ENCODE results near the gene HMG20A. TPM values are rescaled to one million over a fixed set of nuclear protein-coding genes. Genes with fewer than 3 reads are reported as not detected.

The HMG20A gene
- total and polyA plus RNA-seq, 2 experiments from 2014 or later: 17.8 to 57.8 TPM

DNA sequence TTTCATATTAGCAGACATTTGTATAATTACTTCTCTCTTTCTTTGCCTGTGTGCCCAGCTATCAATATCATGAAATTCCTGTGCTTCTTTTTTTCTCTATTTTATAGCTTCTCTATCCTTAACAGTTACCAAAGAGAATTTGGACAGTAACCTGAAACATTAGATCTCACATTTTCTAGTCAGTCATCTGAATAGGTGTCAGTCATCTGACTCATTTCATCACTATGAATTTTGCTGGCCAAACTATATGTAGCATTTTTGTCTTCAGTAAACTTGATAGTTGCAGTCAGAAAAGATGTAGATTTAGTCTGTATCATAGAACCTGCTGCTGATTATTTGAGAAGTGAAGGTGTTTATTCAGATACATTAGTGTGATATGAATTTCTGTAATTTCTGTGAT is 52.6 kb downstream of the HMG20A start:
- no peaks in the 10 kb centered on the region; the same call in 2 of the 3 replicates for H3K9me3 Mint-ChIP-seq
- peaks cover 38% of the 10 kb centered on the region; the same call in 2 of the 3 replicates for H3K36me3 Mint-ChIP-seq (ENCODE audit: low read depth)
- Histone ChIP-seq H3K36me3 (ENCODE audit: insufficient read depth) (peaks cover 5% of the 10 kb centered on the region; the same call in 1 of the 2 replicates), H4K20me1 (replicated peaks; ENCODE audit: insufficient read depth) (no peaks in the 10 kb centered on the region), H3K27me3 (ENCODE audit: insufficient read depth) (no peaks in the 10 kb centered on the region), H3K27ac (ENCODE audit: low read depth) (no peak overlapping the region), H2AFZ (no peak overlapping the region), H3K9me2 (ENCODE audit: insufficient read depth) (no peaks in the 10 kb centered on the region), H3K79me2 (replicated peaks; ENCODE audit: insufficient read depth) (no peaks in the 10 kb centered on the region; the same call in 1 of the 2 replicates), H3K4me1 (ENCODE audit: insufficient read depth) (peaks cover 33% of the 10 kb centered on the region), H3F3A (replicated peaks; ENCODE audit: low read depth) (no peaks in the 10 kb centered on the region; the same call in 1 of the 2 replicates), H3K4me2 (no peak overlapping the region), H3K4me3 (no peak overlapping the region)
- H3K4me1 Mint-ChIP-seq: peaks cover 48% of the 10 kb centered on the region
- DNase-seq (ENCODE audit: low spot score): no peak
- TF ChIP-seq STAT1 (IDR thresholded peaks at IDR 0.05; ENCODE audit: unreplicated experiment) (no peak), ZNF331 (CRISPR knock-in tag; IDR thresholded peaks at IDR 0.05; ENCODE audit: low read depth) (no peak), REST (IDR thresholded peaks at IDR 0.05; ENCODE audit: unreplicated experiment) (no peak), NANOG (IDR thresholded peaks at IDR 0.05; ENCODE audit: borderline replicate concordance) (no peak), CTCF (conservative IDR thresholded peaks at IDR 0.05; ENCODE audit: low read depth in 2 of 2) (no peak), CREB1 (CRISPR knock-in tag; IDR thresholded peaks at IDR 0.05; ENCODE audit: low read depth) (no peak), ZNF114 (CRISPR knock-in tag; IDR thresholded peaks at IDR 0.05) (no peak), JUNB (IDR thresholded peaks at IDR 0.05; ENCODE audit: unreplicated experiment) (no peak), EZH2phosphoT487 (IDR thresholded peaks at IDR 0.05; ENCODE audit: unreplicated experiment) (no peak), POLR2AphosphoS5 (IDR thresholded peaks at IDR 0.05; ENCODE audit: low read depth) (no peak), EZH2 (IDR thresholded peaks at IDR 0.05; ENCODE audit: low read depth, unreplicated experiment) (no peak)
- TF ChIP-seq, protein P1, sequence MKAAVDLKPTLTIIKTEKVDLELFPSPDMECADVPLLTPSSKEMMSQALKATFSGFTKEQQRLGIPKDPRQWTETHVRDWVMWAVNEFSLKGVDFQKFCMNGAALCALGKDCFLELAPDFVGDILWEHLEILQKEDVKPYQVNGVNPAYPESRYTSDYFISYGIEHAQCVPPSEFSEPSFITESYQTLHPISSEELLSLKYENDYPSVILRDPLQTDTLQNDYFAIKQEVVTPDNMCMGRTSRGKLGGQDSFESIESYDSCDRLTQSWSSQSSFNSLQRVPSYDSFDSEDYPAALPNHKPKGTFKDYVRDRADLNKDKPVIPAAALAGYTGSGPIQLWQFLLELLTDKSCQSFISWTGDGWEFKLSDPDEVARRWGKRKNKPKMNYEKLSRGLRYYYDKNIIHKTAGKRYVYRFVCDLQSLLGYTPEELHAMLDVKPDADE (IDR thresholded peaks at IDR 0.05): no peak
- TF ChIP-seq, protein P2, sequence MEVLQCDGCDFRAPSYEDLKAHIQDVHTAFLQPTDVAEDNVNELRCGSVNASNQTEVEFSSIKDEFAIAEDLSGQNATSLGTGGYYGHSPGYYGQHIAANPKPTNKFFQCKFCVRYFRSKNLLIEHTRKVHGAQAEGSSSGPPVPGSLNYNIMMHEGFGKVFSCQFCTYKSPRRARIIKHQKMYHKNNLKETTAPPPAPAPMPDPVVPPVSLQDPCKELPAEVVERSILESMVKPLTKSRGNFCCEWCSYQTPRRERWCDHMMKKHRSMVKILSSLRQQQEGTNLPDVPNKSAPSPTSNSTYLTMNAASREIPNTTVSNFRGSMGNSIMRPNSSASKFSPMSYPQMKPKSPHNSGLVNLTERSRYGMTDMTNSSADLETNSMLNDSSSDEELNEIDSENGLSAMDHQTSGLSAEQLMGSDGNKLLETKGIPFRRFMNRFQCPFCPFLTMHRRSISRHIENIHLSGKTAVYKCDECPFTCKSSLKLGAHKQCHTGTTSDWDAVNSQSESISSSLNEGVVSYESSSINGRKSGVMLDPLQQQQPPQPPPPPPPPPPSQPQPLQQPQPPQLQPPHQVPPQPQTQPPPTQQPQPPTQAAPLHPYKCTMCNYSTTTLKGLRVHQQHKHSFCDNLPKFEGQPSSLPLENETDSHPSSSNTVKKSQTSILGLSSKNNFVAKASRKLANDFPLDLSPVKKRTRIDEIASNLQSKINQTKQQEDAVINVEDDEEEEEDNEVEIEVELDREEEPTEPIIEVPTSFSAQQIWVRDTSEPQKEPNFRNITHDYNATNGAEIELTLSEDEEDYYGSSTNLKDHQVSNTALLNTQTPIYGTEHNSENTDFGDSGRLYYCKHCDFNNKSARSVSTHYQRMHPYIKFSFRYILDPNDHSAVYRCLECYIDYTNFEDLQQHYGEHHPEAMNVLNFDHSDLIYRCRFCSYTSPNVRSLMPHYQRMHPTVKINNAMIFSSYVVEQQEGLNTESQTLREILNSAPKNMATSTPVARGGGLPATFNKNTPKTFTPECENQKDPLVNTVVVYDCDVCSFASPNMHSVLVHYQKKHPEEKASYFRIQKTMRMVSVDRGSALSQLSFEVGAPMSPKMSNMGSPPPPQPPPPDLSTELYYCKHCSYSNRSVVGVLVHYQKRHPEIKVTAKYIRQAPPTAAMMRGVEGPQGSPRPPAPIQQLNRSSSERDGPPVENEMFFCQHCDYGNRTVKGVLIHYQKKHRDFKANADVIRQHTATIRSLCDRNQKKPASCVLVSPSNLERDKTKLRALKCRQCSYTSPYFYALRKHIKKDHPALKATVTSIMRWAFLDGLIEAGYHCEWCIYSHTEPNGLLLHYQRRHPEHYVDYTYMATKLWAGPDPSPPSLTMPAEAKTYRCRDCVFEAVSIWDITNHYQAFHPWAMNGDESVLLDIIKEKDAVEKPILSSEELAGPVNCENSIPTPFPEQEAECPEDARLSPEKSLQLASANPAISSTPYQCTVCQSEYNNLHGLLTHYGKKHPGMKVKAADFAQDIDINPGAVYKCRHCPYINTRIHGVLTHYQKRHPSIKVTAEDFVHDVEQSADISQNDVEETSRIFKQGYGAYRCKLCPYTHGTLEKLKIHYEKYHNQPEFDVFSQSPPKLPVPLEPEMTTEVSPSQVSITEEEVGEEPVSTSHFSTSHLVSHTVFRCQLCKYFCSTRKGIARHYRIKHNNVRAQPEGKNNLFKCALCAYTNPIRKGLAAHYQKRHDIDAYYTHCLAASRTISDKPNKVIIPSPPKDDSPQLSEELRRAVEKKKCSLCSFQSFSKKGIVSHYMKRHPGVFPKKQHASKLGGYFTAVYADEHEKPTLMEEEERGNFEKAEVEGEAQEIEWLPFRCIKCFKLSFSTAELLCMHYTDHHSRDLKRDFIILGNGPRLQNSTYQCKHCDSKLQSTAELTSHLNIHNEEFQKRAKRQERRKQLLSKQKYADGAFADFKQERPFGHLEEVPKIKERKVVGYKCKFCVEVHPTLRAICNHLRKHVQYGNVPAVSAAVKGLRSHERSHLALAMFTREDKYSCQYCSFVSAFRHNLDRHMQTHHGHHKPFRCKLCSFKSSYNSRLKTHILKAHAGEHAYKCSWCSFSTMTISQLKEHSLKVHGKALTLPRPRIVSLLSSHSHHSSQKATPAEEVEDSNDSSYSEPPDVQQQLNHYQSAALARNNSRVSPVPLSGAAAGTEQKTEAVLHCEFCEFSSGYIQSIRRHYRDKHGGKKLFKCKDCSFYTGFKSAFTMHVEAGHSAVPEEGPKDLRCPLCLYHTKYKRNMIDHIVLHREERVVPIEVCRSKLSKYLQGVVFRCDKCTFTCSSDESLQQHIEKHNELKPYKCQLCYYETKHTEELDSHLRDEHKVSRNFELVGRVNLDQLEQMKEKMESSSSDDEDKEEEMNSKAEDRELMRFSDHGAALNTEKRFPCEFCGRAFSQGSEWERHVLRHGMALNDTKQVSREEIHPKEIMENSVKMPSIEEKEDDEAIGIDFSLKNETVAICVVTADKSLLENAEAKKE (CRISPR knock-in tag; IDR thresholded peaks at IDR 0.05): no peak
- no peak for ATAC-seq
- no peak overlapping the region for H3K27ac Mint-ChIP-seq
- no peaks in the 10 kb centered on the region for H3K27me3 Mint-ChIP-seq (ENCODE audit: insufficient read depth, low read depth, poor library complexity)
- H3K4me3 Mint-ChIP-seq: no peak overlapping the region

All from GM23338 (cell line).